ENCODE data around the gene CD6. TPM values are rescaled to one million over a fixed set of nuclear protein-coding genes. Genes with fewer than 3 reads are reported as not detected.

CD6 gene
- polyA plus RNA-seq, 1 experiment = not detected

GRCh38 chr11:61052182-61052972 lies 80.9 kb downstream of the CD6 start:
- Histone ChIP-seq H3K9me3 (ENCODE audit: control insufficient read depth, insufficient read depth, low read length) (no peaks in the 10 kb centered on the region), H3K4me3 (ENCODE audit: low read depth, low read length) (no peak overlapping the region), H3K27me3 (ENCODE audit: control insufficient read depth, insufficient read depth, low read length) (peaks cover 22% of the 10 kb centered on the region), H3K27ac (ENCODE audit: low read depth, low read length) (no peak overlapping the region)
- DNase-seq (ENCODE audit: low read depth, low spot score) = no peak
- TF ChIP-seq, protein P1, sequence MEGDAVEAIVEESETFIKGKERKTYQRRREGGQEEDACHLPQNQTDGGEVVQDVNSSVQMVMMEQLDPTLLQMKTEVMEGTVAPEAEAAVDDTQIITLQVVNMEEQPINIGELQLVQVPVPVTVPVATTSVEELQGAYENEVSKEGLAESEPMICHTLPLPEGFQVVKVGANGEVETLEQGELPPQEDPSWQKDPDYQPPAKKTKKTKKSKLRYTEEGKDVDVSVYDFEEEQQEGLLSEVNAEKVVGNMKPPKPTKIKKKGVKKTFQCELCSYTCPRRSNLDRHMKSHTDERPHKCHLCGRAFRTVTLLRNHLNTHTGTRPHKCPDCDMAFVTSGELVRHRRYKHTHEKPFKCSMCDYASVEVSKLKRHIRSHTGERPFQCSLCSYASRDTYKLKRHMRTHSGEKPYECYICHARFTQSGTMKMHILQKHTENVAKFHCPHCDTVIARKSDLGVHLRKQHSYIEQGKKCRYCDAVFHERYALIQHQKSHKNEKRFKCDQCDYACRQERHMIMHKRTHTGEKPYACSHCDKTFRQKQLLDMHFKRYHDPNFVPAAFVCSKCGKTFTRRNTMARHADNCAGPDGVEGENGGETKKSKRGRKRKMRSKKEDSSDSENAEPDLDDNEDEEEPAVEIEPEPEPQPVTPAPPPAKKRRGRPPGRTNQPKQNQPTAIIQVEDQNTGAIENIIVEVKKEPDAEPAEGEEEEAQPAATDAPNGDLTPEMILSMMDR (IDR thresholded peaks at IDR 0.05; ENCODE audit: low read depth, low read length) = no peak
- ChIA-PET CTCF (interaction anchor here (0.9 kb wide), 1 partner anchor 153 kb away, joined by 3 read pairs; no protein-coding TSS in a partner anchor), POLR2A (no interaction called here)

DNA sequence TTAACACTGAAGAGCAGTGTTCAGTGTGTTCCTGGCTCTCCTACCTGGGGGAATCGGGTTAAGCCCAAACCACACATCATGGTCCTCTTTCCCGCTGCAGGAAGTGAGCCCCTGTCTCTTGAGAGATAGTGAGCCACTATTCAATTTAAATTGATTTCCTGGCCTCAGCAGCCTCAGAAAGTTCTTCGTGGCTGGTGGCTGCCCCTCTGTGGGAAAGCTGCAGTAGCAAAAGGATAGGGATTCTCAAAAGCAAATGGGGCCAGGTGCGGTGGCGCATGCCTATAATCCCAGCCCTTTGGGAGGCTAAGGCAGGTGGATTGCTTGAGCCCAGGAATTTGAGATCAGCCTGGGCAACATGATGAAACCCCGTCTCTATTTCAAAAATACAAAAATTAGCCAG lies 81.7 kb downstream of the CD6 start:
- H3K27ac ChIP-seq (ENCODE audit: low read depth, low read length) = no peak overlapping the region
- CTCF ChIA-PET = no interaction called here

DNA sequence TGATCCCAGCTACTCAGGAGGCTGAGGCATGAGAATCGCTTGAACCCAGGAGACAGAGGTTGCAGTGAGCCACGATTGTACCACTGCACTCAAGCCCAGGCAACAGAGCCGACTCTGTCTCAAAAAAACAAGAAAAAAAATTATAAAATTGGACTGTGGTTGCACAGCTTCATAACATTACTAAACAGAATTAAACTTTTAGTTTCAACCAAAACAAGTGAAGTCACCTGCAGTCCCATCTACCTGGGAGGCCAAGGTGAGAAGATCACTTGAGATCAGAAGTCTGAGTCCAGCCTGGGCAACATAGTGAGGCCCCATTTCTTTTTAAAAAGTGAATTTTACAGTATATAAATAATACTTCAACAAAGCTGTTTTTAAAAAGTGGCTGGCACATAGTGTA lies 83.0 kb downstream of the CD6 start:
- ChIA-PET CTCF (no interaction called here), POLR2A (no interaction called here)
- no peak overlapping the region for H3K27ac ChIP-seq (ENCODE audit: low read depth, low read length)
- DNase-seq (ENCODE audit: low read depth, low spot score) = no peak
- no peak overlapping the region for H3K4me3 ChIP-seq (ENCODE audit: low read depth, low read length)
- TF ChIP-seq, protein P1 (IDR thresholded peaks at IDR 0.05; ENCODE audit: low read depth, low read length) = no peak
- peaks cover 6% of the 10 kb centered on the region for H3K27me3 ChIP-seq (ENCODE audit: control insufficient read depth, insufficient read depth, low read length)
- no peaks in the 10 kb centered on the region for H3K9me3 ChIP-seq (ENCODE audit: control insufficient read depth, insufficient read depth, low read length)

More for the DNA sequence above, 81.7 kb downstream of the CD6 start:
- H3K4me3 ChIP-seq (ENCODE audit: low read depth, low read length) = no peak overlapping the region
- H3K27me3 ChIP-seq (ENCODE audit: control insufficient read depth, insufficient read depth, low read length) = peaks cover 14% of the 10 kb centered on the region
- no peaks in the 10 kb centered on the region for H3K9me3 ChIP-seq (ENCODE audit: control insufficient read depth, insufficient read depth, low read length)
- TF ChIP-seq, protein P1 (IDR thresholded peaks at IDR 0.05; ENCODE audit: low read depth, low read length) = no peak
- no peak for DNase-seq (ENCODE audit: low read depth, low spot score)
- POLR2A ChIA-PET = no interaction called here

DNA sequence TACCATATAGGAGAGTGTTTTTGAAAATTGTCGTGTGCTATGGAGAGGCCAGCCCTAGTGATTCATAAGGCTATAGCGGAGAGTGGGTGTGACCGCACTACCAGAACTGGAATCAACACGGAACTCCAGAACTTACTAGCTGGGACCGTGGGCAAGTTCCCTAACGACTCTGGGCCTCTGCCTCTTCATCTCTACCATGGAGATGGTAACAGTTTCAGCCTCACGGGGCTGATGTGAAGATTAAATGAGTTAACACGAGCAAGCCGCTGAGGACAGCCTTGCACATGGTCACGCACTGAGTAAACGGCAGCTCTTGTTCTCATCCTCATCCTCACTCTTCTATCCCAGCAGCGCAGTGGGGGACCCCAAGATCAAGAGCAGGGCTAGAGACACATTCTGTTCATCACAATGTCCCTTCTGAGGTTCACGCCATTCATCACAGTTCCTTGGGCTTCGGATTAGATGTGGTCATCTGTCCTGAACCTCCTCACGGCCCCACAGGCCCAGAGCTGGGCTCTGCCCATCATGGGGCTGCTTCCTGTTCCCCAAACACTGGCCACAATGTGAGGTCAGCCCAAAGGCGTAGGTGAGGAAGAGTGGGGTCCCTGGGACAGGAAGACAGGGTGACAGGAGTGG lies 83.6 kb downstream of the CD6 start:
- Histone ChIP-seq H3K4me3 (ENCODE audit: low read depth, low read length) (no peak overlapping the region), H3K27me3 (ENCODE audit: control insufficient read depth, insufficient read depth, low read length) (peaks cover 3% of the 10 kb centered on the region), H3K27ac (ENCODE audit: low read depth, low read length) (no peak overlapping the region), H3K9me3 (ENCODE audit: control insufficient read depth, insufficient read depth, low read length) (no peaks in the 10 kb centered on the region)
- TF ChIP-seq, protein P1 (IDR thresholded peaks at IDR 0.05; ENCODE audit: low read depth, low read length) = no peak
- no peak for DNase-seq (ENCODE audit: low read depth, low spot score)
- ChIA-PET POLR2A (no interaction called here), CTCF (no interaction called here)

GRCh38 chr11:61055776-61056175 lies 84.3 kb downstream of the CD6 start:
- ChIA-PET POLR2A (no interaction called here), CTCF (no interaction called here)
- no peaks in the 10 kb centered on the region for H3K9me3 ChIP-seq (ENCODE audit: control insufficient read depth, insufficient read depth, low read length)
- no peak overlapping the region for H3K4me3 ChIP-seq (ENCODE audit: low read depth, low read length)
- TF ChIP-seq, protein P1 (IDR thresholded peaks at IDR 0.05; ENCODE audit: low read depth, low read length) = no peak
- H3K27me3 ChIP-seq (ENCODE audit: control insufficient read depth, insufficient read depth, low read length) = peaks cover 3% of the 10 kb centered on the region
- no peak overlapping the region for H3K27ac ChIP-seq (ENCODE audit: low read depth, low read length)
- no peak for DNase-seq (ENCODE audit: low read depth, low spot score)
